T-helper 17 cell (primary cell): Measurements from ENCODE around the gene RXRG. TPM values are rescaled to one million over a fixed set of nuclear protein-coding genes. Genes with fewer than 3 reads are reported as not detected.

Source experiments
- ATAC-seq: fragments of 150-1000 bp; cut with Tn5 transposase; 2 replicates; pipeline ENCODE4 v1.10.0; 2021; ENCODE audit warnings: mild to moderate bottlenecking, moderate library complexity
- DNase-seq, 3 donors: peaks; one replicate each; pipeline versions ENCODE4 v3.0.0 to v3.0.0-alpha.2; 2020 to 2021
- H3K9me3 ChIP-seq: one replicate; pipeline ENCODE4 v1.7.0; 2013; ENCODE audit warnings: low read length, mild to moderate bottlenecking; ENCODE audit not compliant: control insufficient read depth, poor library complexity, severe bottlenecking
- H3K27ac Mint-ChIP-seq: one replicate; pipeline ENCODE4 v1.8.0; 2022; ENCODE audit warnings: mild to moderate bottlenecking, moderate library complexity, mixed read lengths
- H3K27me3 Mint-ChIP-seq: one replicate; pipeline ENCODE4 v1.8.0; 2022; ENCODE audit warnings: mixed read lengths
- H3K36me3 Mint-ChIP-seq: one replicate; pipeline ENCODE4 v1.8.0; 2022; ENCODE audit warnings: low read depth, mixed read lengths
- H3K4me1 Mint-ChIP-seq: one replicate; pipeline ENCODE4 v1.8.0; 2022; ENCODE audit warnings: mild to moderate bottlenecking, mixed read lengths
- H3K4me3 Mint-ChIP-seq: one replicate; pipeline ENCODE4 v1.8.0; 2022; ENCODE audit warnings: mild to moderate bottlenecking, moderate library complexity, mixed read lengths
- total RNA-seq, 4 donors: library from RNA in 2 of 4; stranded (reverse) in 2 of 4; gene quantifications; one replicate each; pipeline ENCODE4 v1.2.3 and lab custom pipeline; 2022 to 2026

RXRG gene
- total RNA-seq, 2 donors from 2014 or later, result not detected

DNA sequence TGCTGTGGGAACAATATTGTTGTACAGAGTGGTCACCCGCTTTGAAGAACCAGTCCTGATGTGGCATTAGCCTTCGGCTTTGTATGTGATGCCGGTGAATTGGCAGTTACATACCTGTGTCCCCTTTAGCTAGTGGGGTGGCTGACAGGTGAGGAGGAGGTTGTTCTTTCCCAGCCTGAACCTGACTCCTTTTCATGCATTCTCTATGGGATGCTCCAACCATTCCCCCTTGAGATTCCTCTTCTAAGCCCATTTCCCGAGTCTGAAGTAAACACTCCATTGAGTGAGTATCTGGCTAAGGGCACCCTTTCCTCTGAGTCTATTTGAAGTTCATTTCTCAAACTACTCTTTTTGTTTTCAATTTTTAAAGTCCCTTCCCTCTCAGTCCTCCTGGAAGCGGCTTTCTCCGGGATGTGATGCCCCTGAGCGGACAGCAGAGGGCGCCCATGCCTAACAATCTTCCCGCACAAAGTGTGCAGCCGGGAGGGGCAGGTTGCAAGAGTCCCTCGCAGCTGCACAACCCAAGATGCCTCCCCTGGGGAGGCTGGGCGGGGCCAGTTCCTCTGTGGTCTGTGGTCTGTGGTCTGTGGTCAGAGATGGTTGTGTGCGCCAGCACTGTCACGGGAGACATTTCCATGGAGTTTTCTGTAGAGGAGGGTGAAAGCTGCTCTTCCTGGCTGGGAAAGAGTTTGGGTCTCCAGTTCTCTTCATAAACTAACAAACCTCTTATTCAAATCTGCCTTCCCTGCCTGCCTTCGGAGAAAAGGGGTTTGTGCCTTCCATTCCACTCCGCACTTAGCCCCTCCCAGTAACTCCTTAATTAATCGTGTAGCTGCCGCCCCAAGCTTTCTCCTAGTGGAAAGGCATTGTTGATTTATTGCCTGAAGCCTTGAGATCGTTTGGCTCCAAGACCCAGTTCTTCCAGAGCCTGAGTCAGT is 52.0 kb downstream of the RXRG start:
- Mint-ChIP-seq H3K4me1 (peaks cover 17% of the 10 kb centered on the region), H3K36me3 (peaks cover 3% of the 10 kb centered on the region), H3K27ac (peak overlapping the region; percentile 92), H3K27me3 (peaks cover 78% of the 10 kb centered on the region), H3K4me3 (peak overlapping the region; percentile 85)
- ATAC-seq (peak; percentile 100), DNase-seq (peak; percentile 81 to 89 (median 88))
- no peaks in the 10 kb centered on the region for H3K9me3 ChIP-seq

DNA sequence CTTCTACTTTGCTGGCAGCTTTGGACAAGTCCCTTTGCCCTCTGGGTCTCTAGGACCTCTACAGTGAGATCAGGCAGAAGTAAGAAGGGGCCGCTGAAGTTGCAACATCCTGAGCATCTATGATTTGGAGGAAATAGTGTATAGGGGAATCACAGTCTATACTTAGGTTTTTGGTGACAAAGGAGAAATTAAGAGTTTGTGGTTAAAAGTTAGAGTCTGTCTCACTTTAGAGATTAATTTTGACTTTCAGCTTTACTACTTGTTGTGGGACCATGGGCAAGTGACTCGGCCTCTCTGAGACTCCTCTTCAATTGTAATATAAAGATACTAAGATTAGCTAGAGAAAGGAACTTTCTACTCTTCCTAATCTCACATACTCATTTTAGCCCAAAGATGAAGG is 55.3 kb downstream of the RXRG start:
- Mint-ChIP-seq H3K36me3 (peaks cover 7% of the 10 kb centered on the region), H3K27ac (no peak overlapping the region), H3K4me1 (peaks cover 10% of the 10 kb centered on the region), H3K4me3 (no peak overlapping the region), H3K27me3 (peaks cover 84% of the 10 kb centered on the region)
- ATAC-seq, result no peak
- DNase-seq, result no peak
- no peaks in the 10 kb centered on the region for H3K9me3 ChIP-seq

DNA sequence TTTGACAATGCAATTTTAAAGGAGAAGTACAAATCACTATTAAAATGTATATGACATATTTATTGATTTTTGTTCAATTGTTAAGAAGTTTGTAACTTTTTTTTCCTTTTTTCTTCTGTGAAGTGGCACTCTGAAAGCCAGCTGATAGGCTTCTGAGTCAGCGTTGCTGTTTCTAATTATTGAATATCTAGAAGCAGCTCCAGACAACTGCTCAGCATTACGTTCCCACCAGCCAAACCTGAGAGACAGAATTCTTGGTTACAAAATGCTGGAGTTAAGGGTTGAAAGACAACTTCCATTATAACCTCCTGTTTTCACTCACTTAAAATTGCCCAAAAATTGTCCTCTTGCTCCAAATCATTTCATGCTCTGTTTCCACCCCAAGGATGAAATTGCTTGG is 57.0 kb downstream of the RXRG start:
- Mint-ChIP-seq H3K36me3 (peaks cover 9% of the 10 kb centered on the region), H3K27me3 (peaks cover 89% of the 10 kb centered on the region), H3K4me3 (no peak overlapping the region), H3K27ac (no peak overlapping the region), H3K4me1 (peaks cover 4% of the 10 kb centered on the region)
- no peak for DNase-seq
- ATAC-seq, result no peak
- H3K9me3 ChIP-seq, result no peaks in the 10 kb centered on the region

DNA sequence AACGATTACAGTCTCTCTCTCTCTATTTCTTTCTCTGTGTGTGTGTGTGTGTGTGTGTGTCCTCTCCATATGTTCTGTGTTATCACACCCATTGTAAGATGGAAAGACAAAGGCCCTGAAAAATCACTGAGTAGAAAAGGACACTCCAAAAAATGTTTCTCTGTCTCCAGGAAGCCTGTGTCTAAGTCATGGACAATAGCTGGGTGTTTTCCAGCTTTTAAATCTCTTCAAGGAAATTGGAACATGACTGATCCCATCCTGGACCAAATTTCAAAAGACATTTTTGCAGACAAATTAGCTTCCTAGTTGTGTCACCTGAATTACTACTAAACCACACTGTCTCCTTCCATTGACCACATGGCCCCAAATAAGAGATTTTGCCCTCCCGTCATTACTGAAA is 57.4 kb downstream of the RXRG start:
- H3K27ac Mint-ChIP-seq, result no peak overlapping the region
- no peak overlapping the region for H3K4me3 Mint-ChIP-seq
- no peak for ATAC-seq
- H3K9me3 ChIP-seq, result no peaks in the 10 kb centered on the region
- H3K36me3 Mint-ChIP-seq, result peaks cover 9% of the 10 kb centered on the region
- H3K27me3 Mint-ChIP-seq, result peaks cover 89% of the 10 kb centered on the region
- no peaks in the 10 kb centered on the region for H3K4me1 Mint-ChIP-seq
- no peak for DNase-seq

DNA sequence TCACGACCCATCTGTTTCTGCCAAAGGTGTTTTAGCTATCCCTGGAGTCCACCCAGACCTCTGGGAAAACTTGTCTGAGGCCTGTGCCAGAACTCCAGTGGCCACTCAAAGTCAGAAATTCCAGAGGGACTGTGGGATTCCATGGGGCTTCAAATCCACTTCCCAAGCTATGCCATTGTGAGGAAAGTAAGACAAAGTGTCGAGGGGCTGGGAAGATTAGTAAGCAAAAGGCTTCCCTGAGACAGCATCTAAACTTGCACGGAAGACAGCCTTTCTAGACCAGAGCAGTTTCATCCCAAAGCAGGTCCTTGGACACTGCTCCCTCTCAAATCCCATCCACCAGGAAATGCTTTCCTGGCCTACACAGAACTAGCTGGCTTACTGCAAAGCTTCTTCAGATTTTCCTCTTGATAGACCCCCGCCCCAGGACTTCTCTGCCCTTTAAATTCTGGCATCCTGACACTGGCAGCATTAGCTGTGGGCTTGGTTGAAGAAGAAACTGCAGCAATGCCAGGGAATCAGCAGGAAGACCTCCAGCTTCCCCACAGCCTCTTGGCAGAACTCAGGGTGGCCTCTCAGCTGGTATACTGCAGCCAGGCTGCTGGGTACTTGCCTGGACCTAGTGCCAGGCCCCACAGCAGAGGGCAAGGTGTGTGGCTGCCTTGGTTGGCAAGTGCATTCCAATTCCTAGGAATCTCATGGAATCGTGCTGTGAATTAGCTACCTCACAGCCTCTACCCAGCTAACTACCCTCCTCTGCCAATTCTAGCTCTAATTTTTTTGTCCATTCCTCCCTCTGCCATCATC is 61.1 kb downstream of the RXRG start:
- Mint-ChIP-seq H3K27ac (no peak overlapping the region), H3K27me3 (peaks cover 93% of the 10 kb centered on the region), H3K4me1 (peaks cover 3% of the 10 kb centered on the region), H3K4me3 (no peak overlapping the region), H3K36me3 (peaks cover 9% of the 10 kb centered on the region)
- no peak for DNase-seq
- no peaks in the 10 kb centered on the region for H3K9me3 ChIP-seq
- ATAC-seq, result no peak

DNA sequence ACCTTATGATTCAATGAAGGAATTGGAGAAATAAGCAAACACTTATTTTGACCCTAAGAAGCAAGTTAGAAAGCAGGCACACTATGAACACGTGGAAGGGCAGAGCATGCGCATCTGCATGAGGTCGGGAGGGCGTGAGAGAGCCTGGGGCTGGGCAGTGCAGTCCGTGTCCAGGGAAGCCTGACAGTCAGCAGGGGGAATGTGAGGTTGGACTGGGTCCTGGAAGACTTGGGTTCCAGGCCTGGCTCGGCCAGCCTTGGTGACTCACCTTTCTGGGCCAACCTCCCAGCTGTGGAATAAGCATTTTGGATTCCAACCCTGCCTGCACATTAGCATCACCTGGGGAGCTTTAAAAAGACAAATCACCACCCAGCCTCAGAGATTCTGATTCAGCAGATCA is 61.9 kb downstream of the RXRG start:
- Mint-ChIP-seq H3K27me3 (peaks cover 86% of the 10 kb centered on the region), H3K4me3 (no peak overlapping the region), H3K27ac (no peak overlapping the region), H3K4me1 (peaks cover 3% of the 10 kb centered on the region), H3K36me3 (peaks cover 9% of the 10 kb centered on the region)
- no peak for DNase-seq
- no peak for ATAC-seq
- H3K9me3 ChIP-seq, result no peaks in the 10 kb centered on the region

DNA sequence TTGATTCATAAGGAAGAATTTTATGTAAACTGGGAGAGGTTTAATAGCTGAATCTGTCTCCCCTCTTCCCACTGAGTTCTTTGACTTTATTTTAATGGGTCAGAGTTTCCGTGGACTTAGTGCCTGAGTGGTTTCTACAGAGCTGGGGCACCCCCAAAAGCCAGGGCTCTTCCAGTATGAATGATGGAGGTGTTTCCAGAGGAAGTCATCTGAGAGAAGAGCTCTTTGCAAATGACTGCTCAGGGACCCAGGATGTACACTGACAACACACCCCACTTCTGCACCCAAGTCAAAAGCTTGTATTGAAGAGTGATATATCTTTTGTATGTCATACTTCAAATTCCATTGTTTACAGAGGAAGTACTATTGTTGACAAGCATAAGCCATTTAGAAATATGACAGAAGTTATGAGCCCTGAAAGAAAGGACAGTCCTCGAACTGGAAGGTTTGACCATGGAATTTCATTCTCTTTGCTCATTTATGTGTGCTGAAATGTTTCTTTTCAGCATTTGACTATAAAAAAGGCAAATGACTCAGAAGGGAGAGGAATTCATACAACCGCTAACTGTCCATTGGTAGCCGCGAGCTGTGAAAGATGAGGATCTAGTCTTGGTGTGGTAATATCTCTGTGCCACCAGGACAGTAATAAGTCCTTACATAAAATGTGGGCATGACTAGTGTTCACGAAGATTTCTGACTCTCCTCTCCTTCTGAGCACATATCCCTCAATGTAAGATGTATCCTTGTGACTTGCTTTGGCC is 63.0 kb downstream of the RXRG start:
- ATAC-seq (no peak), DNase-seq (no peak)
- peaks cover 7% of the 10 kb centered on the region for H3K36me3 Mint-ChIP-seq
- H3K4me1 Mint-ChIP-seq, result peaks cover 6% of the 10 kb centered on the region
- H3K9me3 ChIP-seq, result no peaks in the 10 kb centered on the region
- H3K27me3 Mint-ChIP-seq, result peaks cover 79% of the 10 kb centered on the region
- no peak overlapping the region for H3K4me3 Mint-ChIP-seq
- H3K27ac Mint-ChIP-seq, result no peak overlapping the region

DNA sequence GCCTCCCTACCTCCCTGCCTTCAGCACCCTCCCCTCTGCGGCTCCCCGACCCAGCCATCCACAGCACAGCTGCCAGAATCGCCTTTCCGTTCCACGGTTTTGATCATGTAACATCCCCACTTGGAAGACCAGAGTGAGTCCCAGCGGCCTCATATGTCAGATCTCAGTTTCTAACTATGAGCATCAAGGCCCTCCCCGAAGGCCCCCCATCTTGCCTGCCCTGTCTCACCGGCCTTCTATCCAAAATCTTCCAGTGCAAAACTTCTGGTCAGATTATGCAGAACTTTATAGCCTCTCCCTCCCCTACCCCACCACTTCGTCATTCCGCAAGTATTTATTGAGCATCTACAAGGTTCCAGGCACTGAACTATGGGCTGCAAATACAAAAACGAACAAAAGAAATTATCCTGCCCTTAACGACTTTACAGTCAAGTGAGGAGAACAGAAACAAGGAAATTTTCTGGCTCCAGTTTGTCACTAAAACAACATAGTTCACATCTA is 68.1 kb downstream of the RXRG start:
- Mint-ChIP-seq H3K36me3 (peaks cover 2% of the 10 kb centered on the region), H3K4me3 (peak overlapping the region; percentile 83), H3K4me1 (peaks cover 20% of the 10 kb centered on the region), H3K27ac (no peak overlapping the region), H3K27me3 (peaks cover 76% of the 10 kb centered on the region)
- no peak for DNase-seq
- ATAC-seq, result no peak
- H3K9me3 ChIP-seq, result no peaks in the 10 kb centered on the region

DNA sequence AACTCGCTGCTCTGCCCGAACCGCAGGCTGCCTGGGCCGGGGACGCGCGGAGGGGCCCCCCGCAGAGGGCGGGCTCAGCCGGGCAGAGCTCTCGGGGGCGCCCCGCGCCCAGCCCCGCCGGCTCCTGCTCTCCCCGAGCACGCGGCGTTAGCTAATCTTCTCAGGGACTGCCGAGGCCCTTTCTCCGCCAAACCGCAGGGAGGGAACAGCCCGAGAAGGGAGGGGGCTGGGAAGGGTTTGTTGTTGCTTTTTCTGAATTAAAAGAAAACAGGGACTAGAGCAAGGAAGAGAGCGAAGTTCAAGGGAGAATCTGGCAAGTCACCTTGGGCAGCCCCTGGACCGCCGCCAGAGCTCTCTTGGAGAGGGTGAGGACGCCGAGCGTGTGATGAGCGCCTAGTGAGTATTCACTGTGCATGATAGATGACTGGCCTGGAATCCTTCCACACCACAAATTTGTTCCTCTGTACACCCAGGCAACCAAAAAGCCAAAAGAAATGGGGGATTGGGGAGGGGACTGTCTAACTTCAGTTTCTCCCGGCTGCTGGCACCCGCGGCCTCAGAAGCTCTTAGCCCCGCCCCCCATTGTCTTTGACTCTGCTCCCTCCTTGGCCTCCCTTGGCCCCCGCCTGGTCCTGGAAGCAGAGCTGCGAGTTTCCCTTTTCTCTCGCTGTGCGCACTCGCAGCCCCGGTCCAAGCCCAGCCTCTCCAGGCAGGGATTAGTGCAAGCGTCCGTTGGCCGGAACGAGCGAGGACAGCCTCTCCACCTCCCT is 68.7 kb downstream of the RXRG start:
- H3K27me3 Mint-ChIP-seq, result peaks cover 76% of the 10 kb centered on the region
- H3K9me3 ChIP-seq, result no peaks in the 10 kb centered on the region
- no peak for DNase-seq
- H3K27ac Mint-ChIP-seq, result no peak overlapping the region
- peak; percentile 78 for ATAC-seq
- H3K36me3 Mint-ChIP-seq, result peaks cover 3% of the 10 kb centered on the region
- H3K4me3 Mint-ChIP-seq, result peak overlapping the region; percentile 83
- H3K4me1 Mint-ChIP-seq, result peaks cover 22% of the 10 kb centered on the region

DNA sequence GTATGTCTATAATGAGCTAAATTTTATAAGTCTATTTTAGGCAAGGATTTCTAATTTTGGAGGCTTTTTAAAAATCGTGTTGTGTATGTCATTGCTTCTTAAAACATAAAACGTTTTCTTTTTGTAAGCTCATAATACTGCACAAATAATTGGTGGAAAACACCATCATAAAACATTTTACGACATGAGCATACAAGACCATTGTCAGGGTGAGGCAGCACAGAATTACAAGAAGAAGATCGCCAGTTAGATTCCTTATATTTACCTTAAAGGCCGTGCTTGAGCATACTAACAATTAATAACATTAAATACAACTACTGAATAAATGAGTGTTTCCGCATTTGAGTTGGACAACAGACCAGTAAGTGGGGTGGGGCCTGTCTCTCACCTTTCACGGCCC is 69.3 kb downstream of the RXRG start:
- ATAC-seq (no peak), DNase-seq (no peak)
- Mint-ChIP-seq H3K27me3 (peaks cover 76% of the 10 kb centered on the region), H3K36me3 (peaks cover 7% of the 10 kb centered on the region), H3K4me3 (peak overlapping the region; percentile 83), H3K27ac (no peak overlapping the region), H3K4me1 (peaks cover 22% of the 10 kb centered on the region)
- no peaks in the 10 kb centered on the region for H3K9me3 ChIP-seq

DNA sequence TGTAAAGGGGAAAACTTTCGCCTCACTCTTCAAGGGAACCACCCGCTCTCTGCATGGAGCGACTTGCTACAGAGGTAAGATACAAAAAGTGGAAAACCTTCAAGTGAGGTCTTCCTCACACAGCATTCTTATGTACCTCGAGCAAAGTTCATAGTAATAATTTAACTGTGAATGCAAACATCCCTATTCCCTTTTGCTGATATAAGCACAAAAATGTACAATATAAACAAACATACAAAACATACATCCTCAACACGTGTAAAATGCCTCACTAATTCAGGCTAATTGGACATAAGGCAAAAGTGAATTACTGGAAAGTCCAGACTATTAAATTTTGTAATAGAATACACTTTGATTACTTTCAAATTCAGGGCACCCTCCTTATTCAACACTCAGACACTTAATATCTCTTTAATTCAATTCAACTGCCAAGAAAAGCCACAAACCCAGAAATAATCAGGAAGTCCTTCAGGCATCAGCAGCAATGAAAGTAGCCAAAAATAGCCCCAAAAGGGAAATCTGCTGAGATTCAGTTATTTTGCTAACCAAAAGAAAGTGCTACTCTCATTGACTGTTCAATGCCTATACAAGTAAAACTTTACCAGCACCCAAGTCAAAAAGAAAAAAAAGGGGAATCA is 73.2 kb downstream of the RXRG start:
- no peaks in the 10 kb centered on the region for H3K9me3 ChIP-seq
- Mint-ChIP-seq H3K4me3 (no peak overlapping the region), H3K36me3 (peaks cover 8% of the 10 kb centered on the region), H3K4me1 (peaks cover 18% of the 10 kb centered on the region), H3K27me3 (peaks cover 86% of the 10 kb centered on the region), H3K27ac (no peak overlapping the region)
- ATAC-seq (no peak), DNase-seq (no peak)
